Mucosa of rectum (tissue), 2 donors: ENCODE measurements around the gene L3MBTL4.
A peak's percentile ranks its signal among the peaks of the same experiment; 100 is the strongest.

Experiments
- H3K27ac ChIP-seq, 2 donors: one replicate each; pipeline ENCODE4 v1.7.0; 2013; ENCODE audit warnings: inconsistent platforms in 2 of 2, low read depth in 2 of 2, low read length in 2 of 2
- H3K27me3 ChIP-seq, 2 donors: one replicate each; pipeline ENCODE4 v1.7.0; 2013; ENCODE audit warnings: low read length in 2 of 2; ENCODE audit not compliant: control insufficient read depth in 2 of 2, insufficient read depth in 2 of 2
- H3K36me3 ChIP-seq, 2 donors: one replicate each; pipeline ENCODE4 v1.7.0; 2013; ENCODE audit warnings: low read length in 2 of 2; ENCODE audit not compliant: control insufficient read depth in 2 of 2, insufficient read depth in 2 of 2
- H3K4me1 ChIP-seq, 2 donors: one replicate each; pipeline ENCODE4 v1.7.0; 2013; ENCODE audit warnings: low read length in 2 of 2, mild to moderate bottlenecking in 1 of 2; ENCODE audit not compliant: control insufficient read depth in 2 of 2, insufficient read depth in 2 of 2
- H3K4me3 ChIP-seq, 2 donors: one replicate each; pipeline ENCODE4 v1.7.0; 2013; ENCODE audit warnings: low read length in 2 of 2
- H3K9ac ChIP-seq, 2 donors: one replicate each; pipeline ENCODE4 v1.7.0; 2013; ENCODE audit warnings: low read length in 2 of 2, low read depth in 1 of 2, mild to moderate bottlenecking in 1 of 2
- H3K9me3 ChIP-seq, 2 donors: one replicate each; pipeline ENCODE4 v1.7.0; 2013; ENCODE audit warnings: low read length in 2 of 2; ENCODE audit not compliant: control insufficient read depth in 2 of 2
- donor health status: healthy.
- donor health status: Normal muscosa, but diverticular disease.

Gene L3MBTL4

GRCh38 chr18:6414723-6415417, at the start of gene L3MBTL4:
TSS of gene L3MBTL4 (minus strand) at chr18:6414911. CDS start at chr18:6311625, 103,286 bp downstream.
- peak within 1 kb of the TSS; percentile 60 to 61 for H3K27ac ChIP-seq
- peak within 1 kb of the TSS; percentile 58 to 89 for H3K9ac ChIP-seq
- peaks cover 0 to 3% of the 10 kb centered on the region in 2 donors for H3K4me1 ChIP-seq
- no peaks in the 10 kb centered on the region for H3K36me3 ChIP-seq
- H3K27me3 ChIP-seq, result no peaks in the 10 kb centered on the region
- H3K4me3 ChIP-seq, result peak within 1 kb of the TSS; percentile 74 to 76
- H3K9me3 ChIP-seq, result no peaks in the 10 kb centered on the region

GRCh38 chr18:6452194-6452593, 37.5 kb upstream of the L3MBTL4 start:
- no peaks in the 10 kb centered on the region for H3K4me1 ChIP-seq
- no peak overlapping the region for H3K9ac ChIP-seq
- H3K27me3 ChIP-seq, result no peaks in the 10 kb centered on the region
- no peak overlapping the region for H3K27ac ChIP-seq
- H3K36me3 ChIP-seq, result no peaks in the 10 kb centered on the region
- H3K4me3 ChIP-seq, result no peak overlapping the region
- H3K9me3 ChIP-seq, result no peaks in the 10 kb centered on the region

- no peak overlapping the region for H3K27ac ChIP-seq
- no peak overlapping the region for H3K9ac ChIP-seq
- H3K36me3 ChIP-seq, result no peaks in the 10 kb centered on the region
- H3K9me3 ChIP-seq, result no peaks in the 10 kb centered on the region
- H3K27me3 ChIP-seq, result no peaks in the 10 kb centered on the region
- no peak overlapping the region for H3K4me3 ChIP-seq
- H3K4me1 ChIP-seq, result no peaks in the 10 kb centered on the region
Measured at GRCh38 chr18:6449213-6449612, 34.5 kb upstream of the L3MBTL4 start.

- Histone ChIP-seq H3K36me3 (no peaks in the 10 kb centered on the region), H3K27ac (no peak overlapping the region), H3K9ac (no peak overlapping the region), H3K9me3 (no peaks in the 10 kb centered on the region), H3K4me3 (no peak overlapping the region), H3K27me3 (no peaks in the 10 kb centered on the region), H3K4me1 (no peaks in the 10 kb centered on the region)
Measured at GRCh38 chr18:6444466-6445228, 29.9 kb upstream of the L3MBTL4 start.

GRCh38 chr18:6441200-6441599, 26.5 kb upstream of the L3MBTL4 start:
- Histone ChIP-seq H3K36me3 (no peaks in the 10 kb centered on the region), H3K27me3 (no peaks in the 10 kb centered on the region), H3K9ac (no peak overlapping the region), H3K9me3 (no peaks in the 10 kb centered on the region), H3K27ac (no peak overlapping the region), H3K4me3 (no peak overlapping the region), H3K4me1 (no peaks in the 10 kb centered on the region)

- H3K9me3 ChIP-seq, result no peaks in the 10 kb centered on the region
- no peaks in the 10 kb centered on the region for H3K27me3 ChIP-seq
- H3K9ac ChIP-seq, result no peak overlapping the region
- no peak overlapping the region for H3K27ac ChIP-seq
- H3K4me3 ChIP-seq, result no peak overlapping the region
- H3K36me3 ChIP-seq, result no peaks in the 10 kb centered on the region
- H3K4me1 ChIP-seq, result no peaks in the 10 kb centered on the region
Measured at GRCh38 chr18:6437937-6438818, 23.5 kb upstream of the L3MBTL4 start.

GRCh38 chr18:6435731-6436130, 21.0 kb upstream of the L3MBTL4 start:
- Histone ChIP-seq H3K4me1 (no peaks in the 10 kb centered on the region), H3K9ac (no peak overlapping the region), H3K9me3 (no peaks in the 10 kb centered on the region), H3K36me3 (no peaks in the 10 kb centered on the region), H3K27ac (no peak overlapping the region), H3K27me3 (no peaks in the 10 kb centered on the region), H3K4me3 (no peak overlapping the region)

GRCh38 chr18:6434987-6435709, 20.4 kb upstream of the L3MBTL4 start:
- H3K4me1 ChIP-seq, result no peaks in the 10 kb centered on the region
- H3K9ac ChIP-seq, result no peak overlapping the region
- H3K27ac ChIP-seq, result no peak overlapping the region
- no peak overlapping the region for H3K4me3 ChIP-seq
- no peaks in the 10 kb centered on the region for H3K27me3 ChIP-seq
- H3K36me3 ChIP-seq, result no peaks in the 10 kb centered on the region
- H3K9me3 ChIP-seq, result no peaks in the 10 kb centered on the region

- Histone ChIP-seq H3K4me1 (no peaks in the 10 kb centered on the region), H3K9ac (no peak overlapping the region), H3K36me3 (no peaks in the 10 kb centered on the region), H3K4me3 (no peak overlapping the region), H3K27me3 (no peaks in the 10 kb centered on the region), H3K9me3 (no peaks in the 10 kb centered on the region), H3K27ac (no peak overlapping the region)
Measured at GRCh38 chr18:6434481-6434880, 19.8 kb upstream of the L3MBTL4 start.
